Tibial artery (tissue), 4 donors: ENCODE data around the gene PLAGL2.

Experiments
- DNase-seq, 2 donors: peaks; one replicate each; pipeline ENCODE4 v3.0.0-alpha.2; 2019
- H3K27ac ChIP-seq, 2 donors: fragments of 200-600 bp; sonication (generic) in 1 of 2; 1 replicate in 1 of 2; 2 replicates in 1 of 2; pipeline ENCODE4 v1.5.1; 2018 to 2019; ENCODE audit warnings: mild to moderate bottlenecking in 1 of 2
- H3K27me3 ChIP-seq, 2 donors: fragments of 200-600 bp; sonication (generic) in 1 of 2; one replicate each; pipeline versions ENCODE4 v1.5.1 to v1.6.0; 2016 to 2019
- H3K36me3 ChIP-seq, 3 donors: fragments of 200-600 bp; sonication (generic) in 2 of 3; one replicate each; pipeline ENCODE4 v1.5.1; 2016 to 2019; ENCODE audit warnings: mild to moderate bottlenecking in 2 of 3
- H3K4me1 ChIP-seq, 4 donors: fragments of 200-600 bp; sonication (generic) in 2 of 4; 1 replicate in 3 of 4; 2 replicates in 1 of 4; pipeline ENCODE4 v1.5.1; 2016 to 2019
- H3K4me3 ChIP-seq, 2 donors: fragments of 200-600 bp; sonication (generic) in 1 of 2; 1 replicate in 1 of 2; 2 replicates in 1 of 2; pipeline ENCODE4 v1.5.1; 2018 to 2019; ENCODE audit warnings: mild to moderate bottlenecking in 2 of 2
- H3K9me3 ChIP-seq, 3 donors: fragments of 200-600 bp; sonication (generic) in 1 of 3; one replicate each; pipeline ENCODE4 v1.5.1; 2016 to 2019
- intact Hi-C: fragments of 100-400 bp; cut with DNase I; formaldehyde crosslinking; loops from one replicate; pipeline ENCODE4 v1.15.0; 2023; ENCODE audit warnings: low total_unique reads
- TF ChIP-seq, protein P1 (sequence below), 2 experiments: fragments of 200-600 bp in 1 of 2; fragments of 450-650 bp in 1 of 2; IDR thresholded peaks; one replicate each; pipeline ENCODE4 v1.5.1; 2017 to 2019; ENCODE audit warnings: antibody characterized with exemption in 2 of 2, mild to moderate bottlenecking in 1 of 2, moderate library complexity in 1 of 2

PLAGL2 gene

DNA sequence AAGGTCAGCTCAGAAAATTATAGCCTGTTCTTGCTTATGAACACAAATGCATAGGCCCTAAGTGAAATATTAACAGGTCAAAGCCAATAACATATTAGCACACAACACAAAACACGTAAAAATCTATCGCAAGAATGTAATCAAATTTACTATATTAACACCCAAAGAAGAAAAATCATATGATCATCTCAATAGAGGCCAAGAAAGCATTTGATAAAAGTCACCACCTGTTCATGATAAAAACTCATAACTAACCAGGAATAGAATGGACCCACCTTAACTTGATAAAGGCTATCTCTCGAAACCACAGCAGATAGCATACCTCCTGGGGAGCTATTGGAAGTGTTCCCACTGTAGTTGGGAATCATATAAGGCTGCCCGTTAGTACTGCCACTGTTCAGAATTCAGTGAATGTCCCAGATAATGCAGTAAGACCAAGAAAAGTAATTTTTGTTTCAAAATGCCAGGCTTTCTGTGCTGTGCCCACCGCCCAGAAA lies 21.8 kb upstream of the PLAGL2 start:
- H3K4me1 ChIP-seq: no peaks in the 10 kb centered on the region
- no peak overlapping the region for H3K27ac ChIP-seq
- no peak for DNase-seq
- no peaks in the 10 kb centered on the region for H3K9me3 ChIP-seq
- intact Hi-C loops: no loop called here
- no peaks in the 10 kb centered on the region for H3K27me3 ChIP-seq
- TF ChIP-seq, protein P1, sequence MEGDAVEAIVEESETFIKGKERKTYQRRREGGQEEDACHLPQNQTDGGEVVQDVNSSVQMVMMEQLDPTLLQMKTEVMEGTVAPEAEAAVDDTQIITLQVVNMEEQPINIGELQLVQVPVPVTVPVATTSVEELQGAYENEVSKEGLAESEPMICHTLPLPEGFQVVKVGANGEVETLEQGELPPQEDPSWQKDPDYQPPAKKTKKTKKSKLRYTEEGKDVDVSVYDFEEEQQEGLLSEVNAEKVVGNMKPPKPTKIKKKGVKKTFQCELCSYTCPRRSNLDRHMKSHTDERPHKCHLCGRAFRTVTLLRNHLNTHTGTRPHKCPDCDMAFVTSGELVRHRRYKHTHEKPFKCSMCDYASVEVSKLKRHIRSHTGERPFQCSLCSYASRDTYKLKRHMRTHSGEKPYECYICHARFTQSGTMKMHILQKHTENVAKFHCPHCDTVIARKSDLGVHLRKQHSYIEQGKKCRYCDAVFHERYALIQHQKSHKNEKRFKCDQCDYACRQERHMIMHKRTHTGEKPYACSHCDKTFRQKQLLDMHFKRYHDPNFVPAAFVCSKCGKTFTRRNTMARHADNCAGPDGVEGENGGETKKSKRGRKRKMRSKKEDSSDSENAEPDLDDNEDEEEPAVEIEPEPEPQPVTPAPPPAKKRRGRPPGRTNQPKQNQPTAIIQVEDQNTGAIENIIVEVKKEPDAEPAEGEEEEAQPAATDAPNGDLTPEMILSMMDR (IDR thresholded peaks at IDR 0.05): no peak
- H3K4me3 ChIP-seq: no peak overlapping the region
- H3K36me3 ChIP-seq: peaks cover 37 to 93% (median 70%) of the 10 kb centered on the region in 3 donors

DNA sequence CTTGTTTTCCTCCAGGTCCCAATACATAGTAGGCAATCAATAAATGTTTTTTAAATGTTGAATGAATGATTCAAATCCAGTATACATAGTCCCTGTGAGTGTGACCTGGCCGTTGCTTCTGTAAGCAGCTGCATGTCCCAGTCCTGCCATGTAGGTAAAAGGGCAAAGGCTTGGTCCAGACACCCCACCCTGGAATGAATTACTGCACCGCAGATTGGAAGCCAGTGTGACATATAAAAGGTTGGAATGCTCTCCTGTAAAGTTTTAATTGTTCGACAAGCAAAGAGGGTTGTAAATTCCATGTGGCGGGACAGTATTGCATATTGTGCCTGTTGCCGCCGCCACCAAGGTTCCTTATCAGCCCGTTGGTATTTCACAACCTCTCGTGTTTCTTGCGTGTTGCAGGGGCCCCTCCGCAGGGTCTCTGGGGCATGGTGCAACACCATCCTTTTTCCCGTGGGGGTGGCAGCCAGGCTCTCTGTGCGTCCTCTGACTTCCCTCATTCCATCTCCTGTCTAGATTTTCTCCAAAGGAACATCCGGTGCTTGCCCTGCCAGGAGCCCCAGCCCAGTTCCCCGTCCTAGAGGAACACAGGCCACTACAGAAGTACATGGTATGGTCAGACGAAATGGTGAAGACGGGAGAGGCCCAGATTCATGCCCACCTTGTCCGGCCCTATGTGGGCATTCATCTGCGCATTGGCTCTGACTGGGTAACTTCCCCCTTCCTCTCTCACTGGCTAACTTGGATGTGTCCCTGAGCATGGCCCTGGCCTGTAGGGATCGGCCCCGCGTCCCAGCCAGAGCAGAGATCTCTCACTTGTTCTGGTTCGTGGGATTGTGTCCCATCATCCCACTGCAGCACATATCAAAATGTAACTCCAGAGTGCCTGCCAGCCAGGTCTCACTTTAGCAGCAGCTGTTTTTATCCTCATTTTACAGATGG lies 20.5 kb upstream of the PLAGL2 start:
- Histone ChIP-seq H3K27me3 (no peaks in the 10 kb centered on the region), H3K4me3 (no peak overlapping the region), H3K27ac (no peak overlapping the region), H3K9me3 (no peaks in the 10 kb centered on the region), H3K36me3 (peaks cover 38 to 93% (median 68%) of the 10 kb centered on the region in 3 donors), H3K4me1 (no peaks in the 10 kb centered on the region)
- DNase-seq: no peak
- TF ChIP-seq, protein P1 (IDR thresholded peaks at IDR 0.05): no peak
- intact Hi-C loops: no loop called here

DNA sequence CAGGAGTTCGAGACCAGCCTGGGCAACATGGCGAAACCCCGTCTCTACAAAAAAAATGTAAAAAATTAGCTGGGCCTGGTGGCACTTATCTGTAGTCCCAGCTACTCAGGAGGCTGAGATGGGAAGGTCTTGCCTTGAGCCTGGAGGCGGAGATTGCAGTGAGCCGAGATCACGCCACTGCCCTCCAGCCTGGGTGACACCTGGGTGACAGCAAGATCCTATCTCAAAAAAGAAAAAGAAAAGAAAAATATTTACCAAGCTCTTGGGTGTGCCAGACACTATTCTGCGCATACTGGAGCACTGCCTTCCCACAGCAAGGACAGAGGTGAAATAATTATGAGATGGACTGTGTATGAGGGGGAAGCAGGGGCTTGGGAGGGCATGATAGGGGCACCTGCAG lies 19.8 kb upstream of the PLAGL2 start:
- Histone ChIP-seq H3K9me3 (no peaks in the 10 kb centered on the region), H3K4me3 (no peak overlapping the region), H3K27ac (no peak overlapping the region), H3K4me1 (no peaks in the 10 kb centered on the region), H3K36me3 (peaks cover 36 to 93% (median 68%) of the 10 kb centered on the region in 3 donors), H3K27me3 (no peaks in the 10 kb centered on the region)
- intact Hi-C loops: no loop called here
- TF ChIP-seq, protein P1 (IDR thresholded peaks at IDR 0.05): no peak
- DNase-seq: no peak

DNA sequence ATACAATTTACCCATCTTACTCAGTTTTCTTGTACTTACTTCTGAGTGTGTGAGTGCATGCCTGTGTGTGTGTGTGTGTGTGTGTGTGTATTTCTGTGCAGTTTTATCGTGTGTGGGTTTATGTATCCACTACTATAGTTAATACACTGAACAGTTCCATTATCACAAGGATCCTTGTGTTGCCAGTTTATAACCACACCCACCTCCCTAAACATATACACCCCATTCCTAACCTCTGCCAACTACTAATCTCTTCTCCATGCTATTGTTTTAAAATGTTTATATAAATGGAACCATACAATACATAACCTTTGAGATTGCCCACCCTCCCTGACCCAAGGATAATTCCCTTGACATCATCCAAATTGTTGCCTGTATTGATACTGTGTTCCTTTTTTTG lies 18.8 kb upstream of the PLAGL2 start:
- Histone ChIP-seq H3K27ac (no peak overlapping the region), H3K27me3 (no peaks in the 10 kb centered on the region), H3K36me3 (peaks cover 34 to 92% (median 66%) of the 10 kb centered on the region in 3 donors), H3K9me3 (no peaks in the 10 kb centered on the region), H3K4me3 (no peak overlapping the region), H3K4me1 (no peaks in the 10 kb centered on the region)
- intact Hi-C loops: no loop called here
- DNase-seq: no peak
- TF ChIP-seq, protein P1 (IDR thresholded peaks at IDR 0.05): no peak

DNA sequence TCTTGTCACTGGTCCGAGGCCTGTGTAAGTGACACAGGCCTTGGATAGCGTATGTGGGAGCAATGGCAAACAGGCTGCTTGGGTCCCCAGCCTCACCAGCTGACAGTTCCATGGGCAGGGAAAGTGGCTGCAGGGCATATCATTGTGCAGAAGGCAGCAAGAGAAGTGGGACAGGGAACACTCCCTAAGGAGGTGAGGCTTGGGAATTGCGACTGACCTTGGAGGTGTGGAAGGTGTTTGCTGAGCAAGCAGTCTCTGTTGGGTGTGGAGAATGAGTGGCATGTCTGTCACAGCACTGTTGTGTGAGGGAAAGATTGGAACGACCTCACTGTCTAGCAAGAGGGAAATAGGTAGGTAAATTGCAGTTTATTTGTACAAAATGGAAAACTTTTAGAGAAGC lies 16.9 kb upstream of the PLAGL2 start:
- DNase-seq: no peak
- TF ChIP-seq, protein P1 (IDR thresholded peaks at IDR 0.05): no peak
- Histone ChIP-seq H3K27ac (no peak overlapping the region), H3K4me1 (no peaks in the 10 kb centered on the region), H3K4me3 (no peak overlapping the region), H3K36me3 (peaks cover 25 to 93% (median 58%) of the 10 kb centered on the region in 3 donors), H3K9me3 (no peaks in the 10 kb centered on the region), H3K27me3 (no peaks in the 10 kb centered on the region)
- intact Hi-C loops: no loop called here
